NT2/D1 (cell line): ENCODE measurements around the gene P4HTM.
A peak's percentile ranks its signal among the peaks of the same experiment; 100 is the strongest.

Experiments
- DNase-seq: peaks from one replicate; pipeline ENCODE4 v3.0.0-alpha.2; 2011; ENCODE audit warnings: low read depth, low spot score
- H3K27me3 ChIP-seq: 2 replicates; pipeline ENCODE4 v1.6.0; 2011; ENCODE audit warnings: mild to moderate bottlenecking; ENCODE audit not compliant: insufficient read length, insufficient read depth
- H3K36me3 ChIP-seq: 2 replicates; pipeline ENCODE4 v1.6.1; 2011; ENCODE audit warnings: mild to moderate bottlenecking, low read length, mixed read lengths; ENCODE audit not compliant: insufficient read depth, insufficient read length
- H3K4me1 ChIP-seq: 2 replicates; pipeline ENCODE4 v1.5.1; 2011; ENCODE audit not compliant: insufficient read depth, insufficient read length
- H3K4me3 ChIP-seq: 2 replicates; pipeline ENCODE4 v1.5.1; 2011; ENCODE audit warnings: low read depth; ENCODE audit not compliant: insufficient read length
- H3K9ac ChIP-seq: 2 replicates; pipeline ENCODE4 v1.6.0; 2011; ENCODE audit warnings: low read depth; ENCODE audit not compliant: insufficient read length
- H3K9me3 ChIP-seq: 2 replicates; pipeline ENCODE4 v1.5.1; 2011; ENCODE audit warnings: mild to moderate bottlenecking, low read length; ENCODE audit not compliant: insufficient read depth
- SUZ12 ChIP-seq: IDR thresholded peaks from 2 replicates; pipeline ENCODE4 v1.6.1; 2011; ENCODE audit not compliant: insufficient read length, insufficient read depth; ENCODE audit errors: extremely low read depth
- YY1 ChIP-seq: IDR thresholded peaks from 2 replicates; pipeline ENCODE4 v1.6.1; 2011; ENCODE audit not compliant: insufficient read length, insufficient read depth
- ZNF274 ChIP-seq: IDR thresholded peaks from 2 replicates; pipeline ENCODE4 v1.6.1; 2011; ENCODE audit warnings: mild to moderate bottlenecking, low read depth, low read length

Gene P4HTM

GRCh38 chr3:48984663-48985062 is 5.4 kb upstream of the P4HTM start:
- TF ChIP-seq ZNF274, result no peak
- no peaks in the 10 kb centered on the region for H3K9me3 ChIP-seq
- no peak overlapping the region for H3K4me3 ChIP-seq
- peaks cover 60% of the 10 kb centered on the region for H3K36me3 ChIP-seq
- no peak for DNase-seq
- H3K27me3 ChIP-seq, result no peaks in the 10 kb centered on the region
- H3K9ac ChIP-seq, result no peak overlapping the region
- H3K4me1 ChIP-seq, result peaks cover 5% of the 10 kb centered on the region

- no peak for DNase-seq
- no peak for TF ChIP-seq YY1
- TF ChIP-seq ZNF274, result no peak
- TF ChIP-seq SUZ12, result no peak
- no peaks in the 10 kb centered on the region for H3K9me3 ChIP-seq
- no peak overlapping the region for H3K9ac ChIP-seq
- H3K4me1 ChIP-seq, result peaks cover 5% of the 10 kb centered on the region
- H3K27me3 ChIP-seq, result peaks cover 4% of the 10 kb centered on the region
- H3K4me3 ChIP-seq, result no peak overlapping the region
- H3K36me3 ChIP-seq, result peaks cover 49% of the 10 kb centered on the region
Observed at GRCh38 chr3:48985831-48986376, 4.1 kb upstream of the P4HTM start.

- no peak for DNase-seq
- Histone ChIP-seq H3K9me3 (no peaks in the 10 kb centered on the region), H3K4me1 (peaks cover 6% of the 10 kb centered on the region), H3K27me3 (peaks cover 4% of the 10 kb centered on the region), H3K9ac (peak overlapping the region; percentile 95), H3K4me3 (peak overlapping the region; percentile 87), H3K36me3 (peaks cover 32% of the 10 kb centered on the region)
- TF ChIP-seq SUZ12, result no peak
- TF ChIP-seq YY1, result no peak
- TF ChIP-seq ZNF274, result no peak
Observed at GRCh38 chr3:48989126-48989795, 780 bp upstream of the P4HTM start.

GRCh38 chr3:48990636-48991469 is 812 bp downstream of the P4HTM start:
- H3K27me3 ChIP-seq, result peaks cover 4% of the 10 kb centered on the region
- DNase-seq, result no peak

GRCh38 chr3:48991851-48992545 is 2.0 kb downstream of the P4HTM start:
- peaks cover 6% of the 10 kb centered on the region for H3K4me1 ChIP-seq
- H3K9ac ChIP-seq, result no peak overlapping the region
- DNase-seq, result no peak
- no peaks in the 10 kb centered on the region for H3K9me3 ChIP-seq
- peaks cover 21% of the 10 kb centered on the region for H3K36me3 ChIP-seq
- TF ChIP-seq ZNF274, result no peak
- no peak for TF ChIP-seq SUZ12
- TF ChIP-seq YY1, result no peak
- H3K27me3 ChIP-seq, result peaks cover 4% of the 10 kb centered on the region
- H3K4me3 ChIP-seq, result no peak overlapping the region

More at GRCh38 chr3:48990636-48991469, 812 bp downstream of the P4HTM start:
- peaks cover 6% of the 10 kb centered on the region for H3K4me1 ChIP-seq
- H3K9ac ChIP-seq, result peak overlapping the region; percentile 95
- peaks cover 19% of the 10 kb centered on the region for H3K36me3 ChIP-seq
- peak overlapping the region; percentile 87 for H3K4me3 ChIP-seq
- no peaks in the 10 kb centered on the region for H3K9me3 ChIP-seq
- TF ChIP-seq YY1 (peak; percentile 39), SUZ12 (no peak), ZNF274 (no peak)

GRCh38 chr3:48993834-48994233 is 3.8 kb downstream of the P4HTM start:
- no peak for TF ChIP-seq ZNF274
- no peak for TF ChIP-seq YY1
- H3K4me1 ChIP-seq, result peaks cover 9% of the 10 kb centered on the region
- no peak for DNase-seq
- peaks cover 4% of the 10 kb centered on the region for H3K27me3 ChIP-seq
- H3K36me3 ChIP-seq, result peaks cover 23% of the 10 kb centered on the region
- H3K9me3 ChIP-seq, result no peaks in the 10 kb centered on the region
- H3K4me3 ChIP-seq, result no peak overlapping the region
- H3K9ac ChIP-seq, result no peak overlapping the region

- Histone ChIP-seq H3K9ac (peak overlapping the region; percentile 7), H3K4me1 (peaks cover 13% of the 10 kb centered on the region), H3K27me3 (no peaks in the 10 kb centered on the region), H3K9me3 (no peaks in the 10 kb centered on the region), H3K4me3 (no peak overlapping the region), H3K36me3 (peaks cover 20% of the 10 kb centered on the region)
- TF ChIP-seq YY1 (no peak), ZNF274 (no peak), SUZ12 (no peak)
- DNase-seq, result no peak
Observed at GRCh38 chr3:48996640-48997039, 6.6 kb downstream of the P4HTM start.
